LNCAP (cell line): ENCODE measurements around the gene SLC30A2.

ENCODE experiments used
- TF ChIP-seq, protein P1 (sequence below): fragments of 450-650 bp; IDR thresholded peaks from 2 replicates; pipeline ENCODE4 v1.5.1; 2017; ENCODE audit warnings: mild to moderate bottlenecking

Gene SLC30A2

DNA sequence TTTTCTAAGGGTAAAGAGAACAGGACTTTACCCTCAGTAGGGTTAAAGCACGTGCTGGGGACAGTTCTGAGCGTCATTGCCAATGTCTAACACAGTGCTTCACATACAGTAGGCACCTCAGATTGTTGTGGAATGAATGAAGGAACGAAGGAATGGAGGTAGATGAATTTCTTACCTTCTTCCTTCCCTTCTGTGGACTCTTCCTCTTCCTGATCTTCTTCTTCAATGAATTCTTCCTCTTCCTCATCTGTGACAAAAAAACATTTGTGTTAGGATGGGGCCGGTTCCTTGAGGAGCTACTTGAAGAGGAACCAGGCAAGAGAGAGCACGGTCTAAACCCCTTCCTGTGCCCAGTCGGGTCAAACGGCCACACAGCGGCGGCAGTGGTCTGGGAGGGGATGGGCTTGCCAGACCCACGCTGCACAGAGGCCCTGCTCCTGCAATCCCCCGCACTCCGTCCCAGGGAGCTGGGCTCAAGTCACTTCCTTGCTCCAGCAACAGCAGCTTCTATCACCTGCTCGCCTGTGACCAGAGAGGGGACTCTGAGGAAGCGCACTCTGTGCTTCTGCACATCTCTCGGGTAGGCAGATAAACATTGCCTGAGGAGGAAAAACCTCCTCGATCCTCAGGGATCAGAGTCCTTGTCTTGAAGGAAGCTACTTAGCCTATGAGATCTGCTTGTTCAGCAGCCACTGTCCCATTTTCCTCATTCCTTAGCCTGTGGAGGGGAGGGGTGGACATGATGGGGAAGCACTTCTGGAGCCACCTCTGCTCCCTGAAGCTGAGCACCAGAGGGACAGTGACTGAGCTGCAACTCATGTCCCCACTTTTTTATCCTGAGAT, 8.0 kb upstream of the SLC30A2 start:
- TF ChIP-seq, protein P1, sequence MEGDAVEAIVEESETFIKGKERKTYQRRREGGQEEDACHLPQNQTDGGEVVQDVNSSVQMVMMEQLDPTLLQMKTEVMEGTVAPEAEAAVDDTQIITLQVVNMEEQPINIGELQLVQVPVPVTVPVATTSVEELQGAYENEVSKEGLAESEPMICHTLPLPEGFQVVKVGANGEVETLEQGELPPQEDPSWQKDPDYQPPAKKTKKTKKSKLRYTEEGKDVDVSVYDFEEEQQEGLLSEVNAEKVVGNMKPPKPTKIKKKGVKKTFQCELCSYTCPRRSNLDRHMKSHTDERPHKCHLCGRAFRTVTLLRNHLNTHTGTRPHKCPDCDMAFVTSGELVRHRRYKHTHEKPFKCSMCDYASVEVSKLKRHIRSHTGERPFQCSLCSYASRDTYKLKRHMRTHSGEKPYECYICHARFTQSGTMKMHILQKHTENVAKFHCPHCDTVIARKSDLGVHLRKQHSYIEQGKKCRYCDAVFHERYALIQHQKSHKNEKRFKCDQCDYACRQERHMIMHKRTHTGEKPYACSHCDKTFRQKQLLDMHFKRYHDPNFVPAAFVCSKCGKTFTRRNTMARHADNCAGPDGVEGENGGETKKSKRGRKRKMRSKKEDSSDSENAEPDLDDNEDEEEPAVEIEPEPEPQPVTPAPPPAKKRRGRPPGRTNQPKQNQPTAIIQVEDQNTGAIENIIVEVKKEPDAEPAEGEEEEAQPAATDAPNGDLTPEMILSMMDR = no peak

DNA sequence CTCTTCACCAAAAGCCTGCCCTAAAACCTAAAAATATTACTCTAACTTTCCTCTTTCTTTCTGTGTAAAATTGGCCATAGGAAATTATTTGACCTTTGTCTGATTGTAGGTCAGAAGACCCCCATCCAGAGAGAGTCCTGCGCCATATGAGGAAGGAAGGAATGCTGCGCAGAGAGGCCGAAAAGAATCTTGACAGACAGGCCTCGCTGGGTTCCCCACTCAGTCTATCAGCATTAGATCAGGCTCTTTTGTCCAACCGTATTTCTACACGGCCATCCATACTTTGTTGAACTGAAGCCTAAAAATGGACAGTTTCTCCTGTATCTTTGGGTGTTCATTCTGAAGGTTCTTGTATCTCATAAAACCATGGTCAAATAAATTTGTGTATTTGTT, 4.3 kb upstream of the SLC30A2 start:
- TF ChIP-seq, protein P1 = no peak

DNA sequence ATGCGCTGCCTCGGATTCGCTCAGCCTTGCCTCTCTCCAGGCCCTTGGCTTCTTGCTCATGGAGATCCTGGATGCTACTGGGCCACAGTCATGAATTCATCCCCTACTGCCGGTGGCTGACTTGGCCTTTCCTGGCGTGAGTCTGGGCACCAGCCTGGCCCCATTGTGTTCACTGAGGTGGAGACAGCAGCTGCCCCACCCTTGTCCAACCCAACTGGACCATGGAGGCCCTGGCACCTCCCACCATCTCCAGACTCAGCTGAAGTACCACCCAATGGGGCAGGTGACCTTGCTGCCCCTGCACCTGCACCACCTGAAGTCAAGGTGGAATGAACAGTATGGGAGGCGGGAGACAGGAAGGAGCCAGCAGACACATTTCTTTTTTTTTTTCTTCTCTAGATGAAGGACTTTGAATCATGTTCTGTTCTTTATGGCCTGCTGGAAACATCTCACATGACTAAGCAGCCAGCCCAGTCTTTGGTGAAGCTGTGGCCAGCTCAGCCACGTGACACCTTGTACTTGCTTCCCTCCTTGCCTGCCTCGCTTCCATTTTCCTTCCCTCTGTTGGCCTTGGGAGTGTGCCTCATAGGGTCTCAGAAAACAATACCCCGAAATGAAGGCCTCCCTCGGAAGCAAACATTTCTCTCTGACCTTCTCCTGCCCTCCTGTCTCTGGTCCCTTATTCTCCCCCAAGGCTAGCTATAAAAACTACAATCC, 3.8 kb upstream of the SLC30A2 start:
- TF ChIP-seq, protein P1 = no peak

DNA sequence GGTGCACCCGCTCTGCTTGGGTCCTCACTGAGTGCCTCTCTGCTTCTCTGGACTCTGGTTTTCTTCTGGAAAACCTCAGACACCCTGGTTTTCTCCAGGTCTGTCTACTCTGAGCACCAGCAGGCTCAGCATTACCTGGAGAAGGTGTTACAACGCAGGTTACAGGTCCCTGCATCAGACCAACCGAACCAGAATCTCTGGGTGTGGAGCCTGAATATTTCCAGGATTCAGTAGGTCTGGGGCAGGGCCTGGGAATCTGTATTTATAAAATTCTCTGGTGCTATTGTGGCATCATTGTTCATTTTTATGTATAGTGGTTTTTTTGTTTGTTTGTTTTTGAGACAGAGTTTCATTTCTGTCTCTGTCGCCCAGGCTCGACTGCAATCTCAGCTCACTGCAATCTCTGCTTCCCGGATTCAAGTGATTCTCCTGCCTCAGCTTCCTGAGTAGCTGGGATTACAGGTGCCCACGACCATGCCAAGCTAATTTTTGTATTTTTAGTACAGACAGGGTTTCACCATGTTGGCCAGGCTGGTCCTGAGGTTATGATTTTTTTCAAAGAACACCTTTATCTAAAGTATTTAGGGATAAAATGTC, 1.5 kb upstream of the SLC30A2 start:
- TF ChIP-seq, protein P1 = no peak

DNA sequence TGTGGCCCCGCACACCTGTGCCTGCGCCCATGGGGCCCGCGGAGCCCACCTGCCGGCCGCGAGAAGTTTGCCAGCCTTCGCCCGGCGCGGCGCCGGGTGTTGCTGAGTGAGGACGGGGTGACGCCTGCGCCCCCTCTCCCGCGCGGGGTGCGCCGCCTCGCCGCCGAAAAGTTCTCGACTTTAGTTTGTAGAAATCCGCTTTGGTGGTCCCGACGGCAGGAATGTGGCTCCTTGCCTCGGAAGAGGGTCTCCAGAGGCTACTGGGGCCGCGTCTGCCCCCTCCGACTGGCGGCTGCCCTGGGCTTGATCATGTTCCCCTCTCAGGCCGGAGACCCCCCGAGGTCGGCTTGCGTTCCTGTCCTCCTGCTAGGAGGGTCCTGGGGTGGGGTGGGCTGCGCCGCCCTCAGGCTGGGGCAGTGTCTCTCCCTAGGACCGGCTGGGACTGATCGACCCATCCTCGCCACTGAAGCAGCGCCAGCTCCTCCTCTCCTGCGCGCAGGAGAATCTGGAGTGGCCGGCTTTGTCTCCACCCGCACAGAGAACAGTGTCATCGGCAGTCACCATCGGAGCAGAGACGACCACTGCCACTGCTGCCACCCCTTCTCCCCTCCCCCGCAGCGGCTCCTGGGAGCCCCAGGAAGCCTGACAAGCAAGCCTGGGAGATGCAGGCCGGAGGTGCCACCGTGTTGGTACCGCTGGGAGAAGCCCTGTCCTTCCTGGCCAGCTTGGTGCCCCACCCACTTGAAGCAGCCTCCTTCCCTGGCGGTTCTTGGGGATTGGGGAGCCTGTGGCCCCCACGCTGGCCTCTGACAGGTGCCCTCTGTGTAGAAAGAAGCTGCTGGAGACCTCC, 553 bp upstream of the SLC30A2 start:
- TF ChIP-seq, protein P1 = no peak

DNA sequence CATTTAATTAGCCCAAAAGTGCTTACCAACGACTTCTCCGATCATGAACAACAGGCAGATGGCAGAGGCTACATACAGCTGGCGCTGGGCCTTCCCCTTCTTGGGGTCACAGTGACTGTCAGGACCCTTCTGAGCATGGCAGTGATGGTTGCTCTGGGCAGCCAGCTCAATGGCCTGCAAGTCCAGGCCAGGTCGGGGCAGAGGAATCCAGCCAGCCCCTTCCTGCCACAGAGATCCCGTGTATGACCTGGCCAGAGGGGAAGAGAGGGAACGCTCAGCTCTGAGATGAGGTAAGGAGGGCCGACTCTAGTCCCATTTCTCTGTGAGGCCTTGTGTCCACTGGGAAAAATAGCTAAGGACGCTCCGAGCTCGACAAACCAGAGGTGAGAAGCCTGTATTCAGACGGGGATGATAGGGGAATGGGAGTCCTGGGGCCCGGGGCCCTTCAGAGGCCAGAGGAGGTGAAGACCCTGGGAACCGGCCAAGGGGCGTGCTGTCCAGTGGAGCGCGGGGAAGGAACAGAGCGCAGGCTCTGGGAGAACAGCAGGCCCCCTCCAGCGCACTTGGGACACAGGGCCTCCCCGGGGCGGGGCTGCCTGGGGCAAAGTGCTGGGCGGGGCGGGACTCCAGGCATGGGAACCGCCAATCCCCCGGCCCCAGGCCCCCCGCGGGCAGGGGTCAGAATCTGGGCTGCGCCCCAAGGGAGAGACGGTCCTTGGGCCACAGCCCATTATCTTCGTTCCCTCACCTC, 772 bp downstream of the SLC30A2 start:
- TF ChIP-seq, protein P1 = no peak
